BJ (cell line): Measurements from ENCODE around the gene MUC12. TPM values are rescaled to one million over a fixed set of nuclear protein-coding genes. Genes with fewer than 3 reads are reported as not detected.

Source experiments
- CTCF ChIA-PET: fragments of 350-600 bp; formaldehyde crosslinking; extraction: SDS; loops from one replicate; lab custom pipeline; 2021; ENCODE audit warnings: antibody characterized with exemption, inconsistent platforms; lab: Yijun Ruan, JAX
- POLR2A ChIA-PET: fragments of 300-600 bp; sonication (Branson Sonifier 250); formaldehyde crosslinking; extraction: SDS; loops from one replicate; lab custom pipeline; 2021; ENCODE audit warnings: antibody characterized with exemption; lab: Charles Lee
- DNase-seq: peaks from one replicate; pipeline ENCODE4 v3.0.0-alpha.2; 2011; ENCODE audit warnings: low read depth
- H3K27me3 ChIP-seq: 2 replicates; pipeline ENCODE4 v1.6.0; 2011; ENCODE audit warnings: low read length; ENCODE audit not compliant: control insufficient read depth, insufficient read depth
- H3K36me3 ChIP-seq: 2 replicates; pipeline ENCODE4 v1.5.1; 2011; ENCODE audit warnings: low read length; ENCODE audit not compliant: control insufficient read depth, insufficient read depth
- H3K4me3 ChIP-seq: 2 replicates; pipeline ENCODE4 v1.5.1; 2011; ENCODE audit warnings: low read depth, mild to moderate bottlenecking, control low read depth, low read length
- CTCF ChIP-seq: IDR thresholded peaks from 2 replicates; pipeline ENCODE4 v1.5.1; 2011; ENCODE audit warnings: low read depth, mild to moderate bottlenecking, control low read depth, inconsistent platforms, low read length, moderate library complexity; ENCODE audit not compliant: insufficient read depth
- polyA plus RNA-seq: library from polyadenylated mRNA; depleted of rRNA; stranded (reverse); fragments of >200 nt; gene quantifications from 2 replicates; pipeline ENCODE4 v1.2.3, GENCODE V29; 2011

Gene MUC12
- polyA plus RNA-seq, 1 experiment = 2.0 TPM

DNA sequence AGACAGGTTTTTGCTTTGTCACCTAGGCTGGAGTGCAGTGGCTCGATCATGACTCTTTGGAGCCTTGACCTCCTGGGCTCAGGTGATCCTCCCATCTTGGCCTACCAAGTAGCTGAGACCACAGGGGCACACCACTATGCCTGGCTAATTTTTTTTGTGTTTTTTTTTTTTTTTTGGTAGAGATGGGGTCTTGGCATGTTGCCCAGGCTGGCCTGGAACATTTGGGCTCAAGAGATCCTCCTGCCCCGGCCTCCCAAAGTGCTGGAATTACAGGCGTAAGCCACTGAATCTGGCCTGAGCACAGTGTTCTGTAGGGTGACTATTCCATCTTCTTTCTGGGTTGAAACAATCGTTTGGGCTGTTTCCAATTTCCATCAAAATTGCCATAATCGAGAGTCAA lies 21.6 kb upstream of the MUC12 start:
- TF ChIP-seq CTCF = no peak
- no peaks in the 10 kb centered on the region for H3K36me3 ChIP-seq
- peaks cover 24% of the 10 kb centered on the region for H3K27me3 ChIP-seq
- CTCF ChIA-PET = no interaction called here
- POLR2A ChIA-PET = no interaction called here
- H3K4me3 ChIP-seq = no peak overlapping the region
- DNase-seq = no peak

DNA sequence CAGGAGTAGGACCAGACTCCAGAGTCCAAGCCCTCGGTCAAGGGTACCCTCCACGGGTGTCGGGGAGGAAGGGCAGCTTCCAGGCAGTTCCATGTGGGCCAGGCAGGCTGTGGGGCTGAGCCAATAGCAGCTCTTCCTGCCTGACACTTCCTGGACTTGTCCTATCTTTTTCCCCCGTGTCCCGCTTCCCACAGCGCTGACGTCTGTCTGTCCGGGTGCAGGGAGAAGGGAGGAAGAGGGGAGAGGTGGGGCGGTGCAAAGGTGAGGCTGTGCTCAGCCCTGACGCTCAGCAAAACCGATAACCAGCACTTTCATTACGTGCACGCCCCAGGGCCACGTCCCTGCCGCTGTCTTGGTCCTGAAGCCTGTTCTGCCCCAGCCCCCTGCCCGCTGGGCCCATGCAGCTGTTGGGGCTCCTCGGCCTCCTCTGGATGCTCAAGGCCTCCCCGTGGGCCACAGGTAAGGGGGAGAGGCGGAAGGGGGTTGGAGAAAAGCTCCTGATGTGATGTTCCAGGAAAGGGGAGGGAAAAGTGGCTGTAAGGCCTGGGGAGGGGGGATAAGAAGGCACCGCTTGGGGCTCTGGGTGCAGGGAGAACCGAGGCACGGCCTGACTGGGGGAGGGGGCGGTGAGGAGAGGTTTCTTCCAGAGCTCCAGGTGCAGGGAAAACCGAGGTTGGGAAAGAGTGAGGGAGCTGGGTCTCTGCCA lies 20.0 kb upstream of the MUC12 start, which contains the start of gene MUC3A:
Gene MUC3A, plus strand, starts transcription at position 308 of the 706 bp plus-strand sequence. Its CDS starts 91 bp downstream, at position 399.
- peaks cover 23% of the 10 kb centered on the region for H3K27me3 ChIP-seq
- ChIA-PET POLR2A (interaction anchor here (0.6 kb wide), 1 partner anchor 31 kb away, joined by 3 read pairs; no protein-coding TSS in a partner anchor), CTCF (no interaction called here)
- no peak for TF ChIP-seq CTCF
- H3K4me3 ChIP-seq = no peak within 1 kb of the TSS
- DNase-seq = no peak
- no peaks in the 10 kb centered on the region for H3K36me3 ChIP-seq

GRCh38 chr7:100949933-100950443 lies 19.4 kb upstream of the MUC12 start:
- no peak for TF ChIP-seq CTCF
- POLR2A ChIA-PET = interaction anchor here (0.6 kb wide), 1 partner anchor 31 kb away, joined by 3 read pairs; no protein-coding TSS in a partner anchor
- Histone ChIP-seq H3K4me3 (no peak overlapping the region), H3K36me3 (no peaks in the 10 kb centered on the region), H3K27me3 (peaks cover 23% of the 10 kb centered on the region)
- no peak for DNase-seq
- CTCF ChIA-PET = interaction anchor here (1.2 to 1.3 kb wide), 2 partner anchors 16 to 55 kb away, joined by 3 to 4 read pairs; no protein-coding TSS in a partner anchor

DNA sequence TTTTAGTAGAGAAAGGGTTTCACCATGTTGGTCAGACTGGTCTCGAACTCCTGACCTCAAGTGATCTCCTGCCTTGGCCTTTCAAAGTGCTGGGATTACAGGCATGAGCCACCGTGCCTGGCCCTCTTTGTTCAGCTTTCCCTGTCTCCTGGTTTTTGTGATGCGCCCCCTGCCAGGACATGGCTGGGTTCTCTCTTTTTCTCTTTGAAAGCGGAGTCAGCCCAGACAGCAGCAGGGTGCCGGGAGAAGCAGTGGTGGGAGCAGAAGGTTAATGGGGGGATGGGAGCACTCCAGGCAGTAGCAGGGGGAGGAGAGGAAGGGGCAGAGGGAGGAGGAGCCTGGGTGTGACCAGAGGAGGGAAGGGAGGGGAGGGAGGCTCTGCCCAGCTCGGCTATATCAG lies 18.2 kb upstream of the MUC12 start:
- CTCF ChIA-PET = interaction anchor here (1.0 to 1.3 kb wide), 3 partner anchors 10 to 56 kb away, joined by 3 to 4 read pairs (median 4); no protein-coding TSS in a partner anchor
- Histone ChIP-seq H3K4me3 (no peak overlapping the region), H3K36me3 (no peaks in the 10 kb centered on the region), H3K27me3 (peaks cover 23% of the 10 kb centered on the region)
- POLR2A ChIA-PET = no interaction called here
- no peak for TF ChIP-seq CTCF
- no peak for DNase-seq

GRCh38 chr7:100951888-100952560 lies 17.3 kb upstream of the MUC12 start:
- CTCF ChIA-PET = no interaction called here
- H3K4me3 ChIP-seq = no peak overlapping the region
- POLR2A ChIA-PET = no interaction called here

More at GRCh38 chr7:100951888-100952560, 17.3 kb upstream of the MUC12 start:
- no peak for TF ChIP-seq CTCF
- peaks cover 21% of the 10 kb centered on the region for H3K27me3 ChIP-seq
- no peak for DNase-seq
- no peaks in the 10 kb centered on the region for H3K36me3 ChIP-seq
